Measurements from ENCODE around the gene LYPD5.

LYPD5 gene

GRCh38 chr19:43754503-43755255 lies 47.6 kb downstream of the LYPD5 start, which contains the start of gene SMG9:
Gene SMG9 (minus strand): TSS chr19:43754962. CDS start chr19:43750741, 4,221 bp downstream.
- peak within 1 kb of the TSS; percentile 87 for H3K4me3 ChIP-seq (ENCODE audit: low read depth, low read length)

- peak overlapping the region; percentile 87 for H3K4me3 ChIP-seq (ENCODE audit: low read depth, low read length)
These were observed 48.1 kb downstream of the LYPD5 start for GRCh38 chr19:43754253-43754502.

GRCh38 chr19:43752287-43752875 lies 49.9 kb downstream of the LYPD5 start:
- H3K4me3 ChIP-seq (ENCODE audit: low read depth, low read length), result no peak overlapping the region

- H3K4me3 ChIP-seq (ENCODE audit: low read depth, low read length), result no peak overlapping the region
These were observed 50.6 kb downstream of the LYPD5 start for GRCh38 chr19:43751466-43752220.

GRCh38 chr19:43749898-43750297 lies 52.3 kb downstream of the LYPD5 start:
- no peak overlapping the region for H3K4me3 ChIP-seq (ENCODE audit: low read depth, low read length)

GRCh38 chr19:43749152-43749551 lies 53.1 kb downstream of the LYPD5 start:
- H3K4me3 ChIP-seq (ENCODE audit: low read depth, low read length), result no peak overlapping the region

- H3K4me3 ChIP-seq (ENCODE audit: low read depth, low read length), result no peak overlapping the region
These were observed 53.6 kb downstream of the LYPD5 start for GRCh38 chr19:43748685-43749084.

GRCh38 chr19:43748205-43748594 lies 54.0 kb downstream of the LYPD5 start:
- H3K4me3 ChIP-seq (ENCODE audit: low read depth, low read length), result no peak overlapping the region

- H3K4me3 ChIP-seq (ENCODE audit: low read depth, low read length), result no peak overlapping the region
These were observed 54.6 kb downstream of the LYPD5 start for GRCh38 chr19:43747557-43748204.

Data from iPS-11a (cell line).